CD4-positive, alpha-beta T cell treated with Interleukin-4 for 1 hour (primary cell): ENCODE data around the gene CHKA.
"Not testable (repeated sequence)": the region's sequence is repeated elsewhere in the genome, so short reads cannot be mapped to it uniquely, and the experiment has no call there.

Experiments used
- DNase-seq, 2 donors: peaks; one replicate each; pipeline ENCODE4 v3.0.0-alpha.2; 2020 to 2022

The CHKA gene

GRCh38 chr11:68115285-68115684, 5.9 kb downstream of the CHKA start:
- DNase-seq = no peak

- no peak for DNase-seq
These were observed 7.2 kb downstream of the CHKA start for GRCh38 chr11:68113986-68114385.

- no peak for DNase-seq
These were observed 13.5 kb downstream of the CHKA start for GRCh38 chr11:68107689-68108088.

- no peak for DNase-seq
These were observed 14.8 kb downstream of the CHKA start for GRCh38 chr11:68106165-68106940.

GRCh38 chr11:68099474-68100405, 21.4 kb downstream of the CHKA start:
- DNase-seq = peak; percentile 36 to 52

GRCh38 chr11:68099057-68099456, 22.1 kb downstream of the CHKA start:
- DNase-seq = no peak

- DNase-seq = no peak
These were observed 24.2 kb downstream of the CHKA start for GRCh38 chr11:68096962-68097361.

- DNase-seq = no peak
These were observed 27.6 kb downstream of the CHKA start for GRCh38 chr11:68093565-68093964.

- not testable (repeated sequence) for DNase-seq
These were observed 28.2 kb downstream of the CHKA start for GRCh38 chr11:68092946-68093345.

GRCh38 chr11:68092411-68092810, 28.8 kb downstream of the CHKA start:
- no peak for DNase-seq

GRCh38 chr11:68090706-68091105, 30.5 kb downstream of the CHKA start:
- peak in 1 of 2 donors; percentile 34 for DNase-seq

- DNase-seq = no peak
These were observed 30.9 kb downstream of the CHKA start for GRCh38 chr11:68090287-68090686.

GRCh38 chr11:68089679-68090078, 31.5 kb downstream of the CHKA start:
- DNase-seq = no peak

GRCh38 chr11:68083517-68083916, 37.7 kb downstream of the CHKA start:
- DNase-seq = no peak

GRCh38 chr11:68082481-68082880, 38.7 kb downstream of the CHKA start:
- no peak for DNase-seq

GRCh38 chr11:68081691-68082090, 39.5 kb downstream of the CHKA start:
- DNase-seq = no peak

GRCh38 chr11:68080860-68081259, 40.3 kb downstream of the CHKA start:
- no peak for DNase-seq

- no peak for DNase-seq
These were observed 43.3 kb downstream of the CHKA start for GRCh38 chr11:68077617-68078582.

GRCh38 chr11:68076371-68077042, 44.7 kb downstream of the CHKA start:
- no peak for DNase-seq

GRCh38 chr11:68074584-68075352, 46.4 kb downstream of the CHKA start:
- no peak for DNase-seq
